Keratinocyte (primary cell): ENCODE results near the gene ZSCAN9.

Source experiments
- EZH2 ChIP-seq: IDR thresholded peaks from one replicate; pipeline ENCODE4 v1.6.1; 2012; ENCODE audit warnings: inconsistent platforms, mild to moderate bottlenecking, low read length, moderate library complexity
- TF ChIP-seq, protein P1 (sequence below), 3 experiments: IDR thresholded peaks in 1 of 3; conservative IDR thresholded peaks in 1 of 3; optimal IDR thresholded peaks in 1 of 3; 2 replicates in 2 of 3; 3 replicates in 1 of 3; pipeline versions ENCODE3 to v1.5.1; 2011; ENCODE audit warnings: low read length in 3 of 3, mild to moderate bottlenecking in 3 of 3, moderate library complexity in 2 of 3, control low read depth in 1 of 3, inconsistent platforms in 1 of 3; ENCODE audit not compliant: insufficient read depth in 2 of 3; ENCODE audit errors: extremely low read depth in 1 of 3

DNA sequence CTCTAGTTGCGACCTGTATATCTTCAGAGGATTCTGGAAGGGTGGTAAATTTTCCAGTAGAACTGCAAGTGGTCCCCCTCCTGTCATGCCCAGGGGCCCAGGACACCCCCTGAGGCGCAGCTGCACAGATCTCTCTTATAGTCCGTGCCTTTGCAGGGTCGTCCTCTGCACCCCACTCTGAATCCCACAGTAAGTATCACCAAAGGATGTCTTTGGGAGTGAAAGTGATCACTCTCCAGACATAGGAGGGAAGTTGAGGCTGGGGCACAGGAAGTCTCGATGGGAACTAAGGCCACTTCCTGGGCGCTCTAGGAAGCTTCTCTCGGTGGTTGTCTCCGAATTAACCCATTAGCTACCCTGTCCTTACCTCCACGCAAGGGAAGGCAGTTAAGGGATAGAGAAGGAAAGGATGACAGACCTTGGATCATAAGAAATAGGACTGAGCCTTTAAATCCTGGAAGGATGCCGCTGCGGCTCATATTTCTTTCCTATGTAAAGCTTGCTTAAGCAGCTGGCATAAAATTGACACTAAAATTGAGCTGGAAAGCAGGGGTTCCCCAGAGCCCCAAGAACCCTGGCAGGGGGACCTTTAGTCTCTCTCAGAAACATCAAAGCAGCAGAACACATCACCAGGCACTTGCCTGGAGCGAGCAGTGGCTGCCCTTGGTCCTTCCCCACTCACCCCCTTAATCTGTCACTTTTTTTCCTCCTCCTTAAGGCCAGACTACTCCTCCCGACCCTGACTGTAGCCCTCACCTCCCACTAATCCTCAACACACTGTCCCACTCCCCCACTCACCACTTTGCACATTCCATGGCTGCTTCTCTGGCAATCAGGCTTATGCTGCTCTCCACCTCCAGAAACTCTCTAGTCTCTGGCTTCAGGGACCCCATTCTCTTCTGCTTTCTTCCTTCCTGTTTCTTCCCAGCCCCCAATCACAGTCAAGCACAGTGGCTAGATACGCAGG lies 27.2 kb downstream of the ZSCAN9 start, which contains the start of gene ZKSCAN4:
- TF ChIP-seq EZH2: no peak
- TF ChIP-seq, protein P1, sequence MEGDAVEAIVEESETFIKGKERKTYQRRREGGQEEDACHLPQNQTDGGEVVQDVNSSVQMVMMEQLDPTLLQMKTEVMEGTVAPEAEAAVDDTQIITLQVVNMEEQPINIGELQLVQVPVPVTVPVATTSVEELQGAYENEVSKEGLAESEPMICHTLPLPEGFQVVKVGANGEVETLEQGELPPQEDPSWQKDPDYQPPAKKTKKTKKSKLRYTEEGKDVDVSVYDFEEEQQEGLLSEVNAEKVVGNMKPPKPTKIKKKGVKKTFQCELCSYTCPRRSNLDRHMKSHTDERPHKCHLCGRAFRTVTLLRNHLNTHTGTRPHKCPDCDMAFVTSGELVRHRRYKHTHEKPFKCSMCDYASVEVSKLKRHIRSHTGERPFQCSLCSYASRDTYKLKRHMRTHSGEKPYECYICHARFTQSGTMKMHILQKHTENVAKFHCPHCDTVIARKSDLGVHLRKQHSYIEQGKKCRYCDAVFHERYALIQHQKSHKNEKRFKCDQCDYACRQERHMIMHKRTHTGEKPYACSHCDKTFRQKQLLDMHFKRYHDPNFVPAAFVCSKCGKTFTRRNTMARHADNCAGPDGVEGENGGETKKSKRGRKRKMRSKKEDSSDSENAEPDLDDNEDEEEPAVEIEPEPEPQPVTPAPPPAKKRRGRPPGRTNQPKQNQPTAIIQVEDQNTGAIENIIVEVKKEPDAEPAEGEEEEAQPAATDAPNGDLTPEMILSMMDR (optimal IDR thresholded peaks at IDR 0.05 in 1 of 3, IDR thresholded peaks at IDR 0.05 in 1 of 3, conservative IDR thresholded peaks at IDR 0.05 in 1 of 3; ENCODE audit: extremely low read depth in 1 of 3, insufficient read depth in 2 of 3, low read length in 3 of 3): no peak
